ENCODE results near the gene TRIM72.

GRCh38 chr16:31213877-31214707, at the start of gene TRIM72:
- TF ChIP-seq FOXP2 (optimal IDR thresholded peaks at IDR 0.05; ENCODE audit: control extremely low read depth, extremely low read length, insufficient read depth) (no peak), EZH2 (IDR thresholded peaks at IDR 0.05) (no peak)
